Measurements from ENCODE around the gene ETNPPL.
"Not testable (repeated sequence)": the region's sequence is repeated elsewhere in the genome, so short reads cannot be mapped to it uniquely, and the experiment has no call there.

ETNPPL gene

GRCh38 chr4:108751321-108751720, 11.5 kb downstream of the ETNPPL start:
- peak; percentile 23 for DNase-seq

GRCh38 chr4:108749119-108749518, 13.7 kb downstream of the ETNPPL start:
- DNase-seq, result no peak

GRCh38 chr4:108746511-108746910, 16.3 kb downstream of the ETNPPL start:
- DNase-seq, result no peak

GRCh38 chr4:108744307-108744706, 18.5 kb downstream of the ETNPPL start:
- DNase-seq, result no peak

- DNase-seq, result no peak
Measured at GRCh38 chr4:108742451-108743420, 20.1 kb downstream of the ETNPPL start.

GRCh38 chr4:108738003-108738706, 24.7 kb downstream of the ETNPPL start:
- DNase-seq, result no peak

GRCh38 chr4:108731006-108731405, 31.8 kb downstream of the ETNPPL start:
- DNase-seq, result no peak

GRCh38 chr4:108730579-108730978, 32.3 kb downstream of the ETNPPL start:
- no peak for DNase-seq

- DNase-seq, result no peak
Measured at GRCh38 chr4:108729731-108730130, 33.1 kb downstream of the ETNPPL start.

- DNase-seq, result no peak
Measured at GRCh38 chr4:108725457-108725856, 37.4 kb downstream of the ETNPPL start.

- DNase-seq, result no peak
Measured at GRCh38 chr4:108717386-108717785, 45.5 kb downstream of the ETNPPL start.

GRCh38 chr4:108716340-108716739, 46.5 kb downstream of the ETNPPL start:
- DNase-seq, result no peak

GRCh38 chr4:108714880-108715279, 48.0 kb downstream of the ETNPPL start:
- no peak for DNase-seq

- DNase-seq, result not testable (repeated sequence)
Measured at GRCh38 chr4:108710578-108710977, 52.3 kb downstream of the ETNPPL start.

GRCh38 chr4:108709722-108710121, 53.1 kb downstream of the ETNPPL start:
- DNase-seq, result no peak

GRCh38 chr4:108709234-108709633, 53.6 kb downstream of the ETNPPL start:
- DNase-seq, result no peak

GRCh38 chr4:108706289-108706688, 56.6 kb downstream of the ETNPPL start:
- no peak for DNase-seq

GRCh38 chr4:108703966-108704365, 58.9 kb downstream of the ETNPPL start:
- DNase-seq, result peak; percentile 51

GRCh38 chr4:108703370-108703769, 59.5 kb downstream of the ETNPPL start:
- no peak for DNase-seq

GRCh38 chr4:108702960-108703359, 59.9 kb downstream of the ETNPPL start:
- DNase-seq, result no peak

- no peak for DNase-seq
Measured at GRCh38 chr4:108700081-108700757, 62.6 kb downstream of the ETNPPL start.

GRCh38 chr4:108696160-108696559, 66.7 kb downstream of the ETNPPL start:
- DNase-seq, result no peak

GRCh38 chr4:108695062-108695461, 67.8 kb downstream of the ETNPPL start:
- peak; percentile 14 for DNase-seq

Measured in hematopoietic multipotent progenitor cell treated with erythropoietin and hydrocortisone succinate and interleukin-3 and kit ligand, for 6 days (in vitro differentiated cells).